GM18870 (cell line): ENCODE data around the gene PMAIP1.

ENCODE experiments used
- ATAC-seq: cut with Tn5 transposase; IDR thresholded peaks from one replicate; pipeline ENCODE4 v1.9.1; 2021; ENCODE audit warnings: moderate library complexity; ENCODE audit not compliant: unreplicated experiment

PMAIP1 gene

DNA sequence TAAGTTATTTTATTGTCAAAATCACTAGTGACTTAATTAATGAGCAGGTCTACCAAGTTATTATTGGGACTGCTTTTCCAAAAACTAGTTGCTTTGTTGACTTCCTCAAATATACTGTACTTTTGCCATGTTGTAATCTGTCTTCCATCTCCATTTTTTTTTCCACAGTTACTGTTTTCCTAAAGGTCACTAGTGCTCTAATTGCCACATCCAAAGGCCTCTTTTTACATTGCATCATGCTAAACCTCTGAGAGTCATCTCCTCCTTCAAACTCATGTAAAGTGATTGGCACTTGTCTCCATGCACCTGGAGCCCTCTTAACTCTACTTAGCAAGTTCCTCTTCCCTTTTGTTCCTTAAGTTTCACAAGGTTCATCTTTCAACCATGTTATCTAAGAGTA lies 11.8 kb downstream of the PMAIP1 start:
- ATAC-seq = no peak

DNA sequence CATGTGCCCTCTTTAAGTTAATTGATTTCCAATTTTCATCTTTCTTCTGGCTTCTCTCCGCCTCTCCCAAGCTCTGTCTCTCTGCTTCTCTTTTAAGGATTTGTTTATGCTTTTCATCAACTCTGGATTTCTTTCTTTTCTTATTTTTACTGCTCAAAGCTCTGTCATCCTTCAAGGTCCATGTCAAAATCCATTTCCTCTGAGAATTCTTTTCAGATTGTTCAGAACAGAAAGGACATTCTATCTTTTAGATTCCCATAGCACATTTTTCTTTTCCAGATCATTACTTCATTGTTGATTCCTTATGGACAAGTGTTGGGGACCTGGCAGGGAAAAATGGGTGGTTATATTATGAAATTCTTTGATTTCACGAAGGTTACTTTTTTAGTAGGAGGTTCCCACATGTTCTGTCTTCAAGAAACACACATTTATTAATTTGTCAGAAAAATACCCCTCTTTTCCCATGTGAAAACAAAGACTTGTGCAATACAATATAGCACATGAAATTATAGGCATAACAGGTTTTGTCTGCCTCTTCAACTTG lies 12.3 kb downstream of the PMAIP1 start:
- ATAC-seq = no peak

DNA sequence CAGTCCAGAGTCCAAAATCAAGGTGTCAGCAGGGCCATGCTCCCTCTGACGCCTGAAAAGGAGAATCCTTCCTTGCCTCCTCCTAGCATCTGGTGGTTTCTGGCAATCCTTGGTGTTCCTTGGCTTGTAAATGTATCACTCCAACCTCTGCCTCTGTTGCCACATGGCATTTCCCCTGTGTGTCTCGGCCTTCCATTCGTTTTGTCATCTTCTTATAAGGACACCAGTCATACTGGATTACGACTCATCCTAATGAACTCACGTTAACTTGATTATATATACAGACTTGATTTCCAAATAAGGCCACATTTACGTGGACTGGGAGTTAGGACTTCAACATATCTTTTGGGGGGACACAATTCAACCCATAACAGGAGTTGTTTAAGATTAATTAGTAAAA lies 15.8 kb downstream of the PMAIP1 start:
- no peak for ATAC-seq

DNA sequence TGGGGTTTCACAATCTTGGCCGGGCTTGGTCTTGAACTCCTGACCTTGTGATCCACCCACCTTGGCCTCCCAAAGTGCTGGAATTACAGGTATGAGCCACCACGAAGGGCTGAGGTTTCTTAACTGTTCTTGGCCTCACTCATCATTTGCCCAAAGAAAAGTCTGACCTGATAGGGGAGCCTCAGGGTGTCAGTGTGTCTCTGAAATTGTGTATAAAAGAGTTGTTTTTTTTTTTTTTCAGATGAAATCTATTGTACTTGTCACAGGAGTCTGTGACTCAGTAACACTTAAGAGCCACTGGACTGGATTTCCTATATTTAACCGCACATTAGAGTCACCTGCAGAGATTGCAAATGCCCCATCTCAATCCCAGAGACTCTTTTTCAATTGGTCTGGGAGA lies 16.9 kb downstream of the PMAIP1 start:
- ATAC-seq = no peak

DNA sequence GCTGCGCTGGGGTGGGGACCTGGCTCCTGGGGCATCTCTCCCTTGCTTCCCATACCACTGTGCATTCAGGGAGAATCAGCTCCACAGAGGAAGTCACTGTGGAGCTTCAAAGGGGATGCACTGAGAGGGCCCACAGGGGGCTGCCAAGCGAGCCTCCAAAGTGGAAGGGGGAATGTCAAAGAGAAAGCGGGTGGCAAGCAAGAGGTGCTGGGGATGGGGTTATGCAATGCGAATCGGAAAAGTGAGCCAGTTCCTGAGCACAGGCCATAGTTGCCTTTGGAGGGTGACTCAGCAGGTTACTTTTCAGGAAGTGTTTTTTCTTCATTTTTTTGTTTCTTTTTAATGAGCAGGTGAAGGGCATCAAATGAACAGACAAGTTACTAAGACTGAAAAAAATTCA lies 17.6 kb downstream of the PMAIP1 start:
- ATAC-seq = no peak

DNA sequence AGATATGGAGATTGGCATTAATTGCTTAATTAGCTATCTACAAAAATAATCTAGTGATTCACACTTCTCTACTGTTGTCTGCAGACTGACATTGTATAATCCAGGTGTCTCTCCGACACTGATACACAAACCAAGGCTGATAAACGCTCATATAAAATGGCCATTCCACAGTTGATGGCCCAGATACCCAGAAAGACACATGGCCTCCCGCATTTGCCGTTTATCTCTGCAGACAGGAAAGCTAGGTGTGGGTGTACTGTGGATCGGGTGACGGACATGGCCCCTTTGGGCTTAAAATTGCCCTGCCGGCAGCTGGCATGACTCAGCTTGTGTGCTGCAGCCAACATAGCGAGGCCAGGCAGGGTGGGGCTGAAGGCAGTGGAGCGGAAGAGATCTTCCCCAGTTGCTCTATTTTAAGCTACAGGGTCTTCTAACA lies 18.5 kb downstream of the PMAIP1 start:
- ATAC-seq = peak; percentile 33

DNA sequence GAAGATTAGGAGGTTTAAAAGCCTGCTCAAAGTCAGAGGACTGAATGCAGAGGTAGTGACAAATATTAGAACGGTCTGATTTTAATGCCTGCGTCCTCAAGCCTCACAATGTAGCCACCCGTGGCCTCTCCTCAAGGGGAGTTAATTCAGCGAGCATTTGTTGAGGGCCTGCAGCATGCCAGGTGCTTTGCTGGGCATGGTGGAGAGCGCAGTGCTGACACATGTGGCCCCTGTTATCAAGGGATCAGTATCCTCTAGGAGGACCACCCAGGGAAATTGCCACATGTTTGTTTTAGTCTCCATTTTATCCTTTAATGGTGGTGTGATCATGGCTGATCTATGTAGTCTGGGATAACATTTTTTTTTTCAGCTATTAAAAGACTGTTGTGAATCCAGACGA lies 19.2 kb downstream of the PMAIP1 start:
- ATAC-seq = no peak

DNA sequence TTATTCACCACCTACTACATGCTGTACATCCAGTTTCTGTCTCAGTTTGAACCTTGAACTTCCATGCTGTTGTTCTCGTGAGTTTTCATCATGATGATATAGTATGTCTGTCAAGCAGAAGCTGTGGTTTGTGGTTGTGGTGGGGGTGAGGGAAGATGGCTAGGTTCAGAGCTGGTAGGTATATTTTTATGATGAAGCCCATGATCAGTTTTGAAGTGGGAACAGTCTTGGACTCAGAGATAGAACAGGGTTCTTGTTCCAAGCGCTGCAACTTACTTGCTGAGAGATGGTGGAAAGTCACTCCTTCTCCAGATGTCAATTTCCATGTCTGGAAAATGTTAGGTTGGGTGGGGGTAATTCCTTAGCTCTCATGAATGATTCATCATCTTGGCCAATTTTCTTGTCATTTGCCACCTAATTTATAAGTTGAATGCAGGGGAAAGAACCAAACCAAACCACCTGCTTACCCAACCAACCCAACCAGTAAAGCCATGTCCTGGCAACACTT lies 21.6 kb downstream of the PMAIP1 start:
- ATAC-seq = peak; percentile 51

DNA sequence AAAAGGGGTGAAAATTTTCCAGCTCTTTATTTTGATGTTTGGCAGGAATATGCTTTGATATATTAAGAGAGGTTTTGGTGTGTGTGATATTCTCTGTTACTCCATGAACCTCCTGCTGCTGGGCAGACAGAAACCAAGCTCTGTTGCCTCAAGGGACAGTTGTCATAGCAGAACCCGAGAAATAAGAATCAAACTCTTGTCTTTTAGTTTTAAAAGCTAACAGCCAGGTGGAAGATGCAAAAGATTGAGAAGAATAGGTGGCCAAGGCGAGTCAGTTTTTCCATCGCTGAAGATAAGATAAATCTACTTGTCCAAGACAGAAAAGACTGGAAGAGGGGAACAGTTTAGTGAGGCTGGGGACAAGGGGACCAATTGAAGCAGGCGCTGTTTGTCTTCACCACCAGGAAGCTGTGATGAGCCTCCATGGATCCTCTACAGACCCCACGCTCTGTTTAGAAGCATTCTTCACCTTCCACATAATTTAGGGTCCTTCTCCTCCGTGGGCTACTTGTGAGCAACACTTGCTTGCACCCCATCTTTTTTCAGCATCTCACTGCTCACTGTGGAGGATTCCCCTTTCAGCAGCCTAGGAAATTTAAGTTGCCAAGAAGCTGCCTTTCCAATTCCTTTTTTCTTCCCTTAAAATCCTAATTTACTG lies 23.9 kb downstream of the PMAIP1 start:
- peak; percentile 28 for ATAC-seq

DNA sequence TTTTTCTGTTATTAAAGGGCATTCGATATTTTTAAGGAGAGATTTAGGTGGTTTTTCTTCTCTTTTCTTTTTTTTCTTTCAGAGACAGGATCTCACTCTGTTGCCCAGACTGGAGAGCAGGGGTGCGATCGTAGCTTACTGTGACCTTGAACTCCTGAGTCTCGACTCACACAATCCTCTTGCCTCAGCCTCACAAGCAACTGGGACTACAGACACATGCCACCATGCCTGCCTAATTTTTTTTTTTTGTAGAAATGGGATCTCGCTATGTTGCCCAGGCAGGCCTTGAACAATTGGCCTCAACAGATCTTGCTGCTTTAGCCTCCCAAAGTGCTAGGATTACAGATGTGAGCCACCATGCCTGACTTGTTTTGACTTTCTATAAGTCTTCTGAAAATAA lies 26.3 kb downstream of the PMAIP1 start:
- ATAC-seq = no peak

DNA sequence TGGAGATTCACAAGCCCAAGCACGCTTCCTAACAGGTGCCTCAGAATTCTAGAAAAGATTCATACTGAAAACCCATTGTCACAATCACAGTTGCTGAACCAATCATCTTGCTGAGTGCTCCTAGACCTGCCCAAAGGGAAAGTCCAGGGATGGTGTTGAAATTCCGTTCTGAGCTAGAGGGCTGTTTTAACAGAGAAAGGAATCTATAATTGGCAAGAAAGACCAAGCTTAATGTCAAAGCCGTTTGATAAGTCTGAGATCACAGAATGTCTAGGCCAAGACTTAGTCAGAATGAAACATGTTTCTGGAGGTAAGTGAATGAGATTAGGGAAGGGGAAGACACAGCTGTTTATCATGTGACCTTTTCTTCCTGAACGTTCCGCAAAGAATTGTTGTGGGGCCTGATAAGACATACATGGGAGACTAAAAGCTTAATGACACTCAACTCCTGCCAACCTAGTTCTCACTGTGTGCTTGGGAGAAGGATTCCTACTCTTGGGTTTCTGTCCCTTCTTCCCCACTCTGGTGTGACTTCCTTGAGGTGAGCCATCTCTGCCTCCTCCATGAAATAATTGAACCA lies 27.5 kb downstream of the PMAIP1 start:
- peak; percentile 85 for ATAC-seq

DNA sequence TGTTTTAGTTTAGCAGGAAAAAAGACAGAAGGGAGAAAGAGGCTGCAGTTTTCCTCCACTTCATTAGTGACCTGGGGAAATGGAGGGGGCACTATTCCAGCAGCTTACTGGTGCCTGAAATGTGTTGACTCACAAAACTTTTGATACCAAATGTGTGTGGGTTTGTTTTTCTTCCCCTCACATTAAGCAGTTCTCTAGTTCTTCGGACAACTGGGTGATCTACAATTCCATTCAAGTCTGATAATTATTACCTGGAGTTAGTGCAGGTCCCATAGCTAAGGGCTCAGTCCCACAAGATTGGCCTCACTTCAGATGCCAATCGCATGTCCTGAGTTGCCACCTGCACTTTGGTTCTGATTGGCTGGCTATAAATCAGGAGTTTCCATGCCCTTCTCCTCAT lies 28.4 kb downstream of the PMAIP1 start:
- no peak for ATAC-seq

DNA sequence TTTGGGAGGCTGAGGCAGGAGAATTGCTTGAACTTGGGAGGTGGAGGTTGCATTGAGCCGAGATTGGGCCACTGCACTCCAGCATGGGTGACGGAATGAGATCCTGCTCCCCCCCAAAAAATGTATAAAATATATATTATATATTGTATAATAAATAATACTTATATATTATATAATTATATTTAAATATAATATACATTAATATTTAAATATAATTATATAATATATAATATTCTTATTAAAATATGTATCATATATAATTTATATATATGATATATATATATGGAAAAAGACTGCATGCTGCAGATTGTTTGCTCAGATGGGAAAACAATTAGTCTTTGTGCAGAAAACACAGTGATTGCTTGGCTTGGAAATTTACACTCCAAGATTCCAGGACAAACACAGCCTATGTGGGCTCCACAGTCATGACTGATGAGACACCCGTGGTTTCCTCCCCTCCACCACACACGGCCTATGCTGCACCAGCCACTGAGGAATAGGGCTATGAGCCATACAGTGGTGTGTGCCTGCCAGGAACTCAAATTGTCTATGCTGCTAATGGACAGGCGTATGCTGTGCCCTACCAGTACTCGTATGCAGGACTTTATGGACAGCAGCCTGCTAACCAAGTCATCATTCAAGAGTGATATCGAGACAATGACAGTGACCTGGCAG lies 30.0 kb downstream of the PMAIP1 start:
- no peak for ATAC-seq

DNA sequence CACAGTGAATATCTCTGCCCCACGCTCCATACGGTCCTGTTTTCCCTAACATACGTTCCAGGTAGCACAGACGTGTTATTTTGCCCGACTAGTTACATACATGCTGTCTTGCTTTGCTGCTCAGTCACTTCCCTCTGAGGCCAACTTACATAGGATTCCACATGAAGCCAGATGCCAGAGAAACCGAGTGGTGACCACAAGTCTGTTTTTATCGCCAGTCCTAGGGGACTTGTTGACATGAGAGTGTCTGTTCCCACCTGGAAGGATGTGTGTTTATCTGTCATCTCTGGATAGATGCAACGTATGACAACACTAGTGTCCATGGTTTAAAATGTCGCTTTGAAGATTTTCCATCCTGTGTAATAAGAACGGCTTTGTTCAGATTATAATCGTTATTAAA lies 32.6 kb downstream of the PMAIP1 start:
- ATAC-seq = no peak

DNA sequence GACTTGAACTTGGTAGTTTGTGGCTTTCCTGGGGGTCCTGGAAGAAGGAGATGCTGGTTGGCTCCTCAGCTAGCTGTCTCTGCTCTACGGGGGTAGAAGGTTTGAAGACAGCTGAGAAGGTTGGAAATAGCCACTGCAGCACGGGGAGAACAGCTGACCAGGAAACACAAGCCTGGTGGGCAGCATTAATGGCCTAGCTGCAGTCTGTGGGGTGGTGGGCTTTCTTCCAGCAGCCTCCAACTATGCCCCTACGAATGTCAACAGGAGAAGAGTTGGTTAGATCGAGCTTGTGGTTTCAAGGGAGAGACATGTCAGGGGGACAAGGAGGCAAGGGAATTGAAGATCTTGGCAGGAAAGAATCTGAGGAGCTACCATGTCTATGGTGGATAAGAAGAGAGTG lies 38.9 kb downstream of the PMAIP1 start:
- no peak for ATAC-seq

DNA sequence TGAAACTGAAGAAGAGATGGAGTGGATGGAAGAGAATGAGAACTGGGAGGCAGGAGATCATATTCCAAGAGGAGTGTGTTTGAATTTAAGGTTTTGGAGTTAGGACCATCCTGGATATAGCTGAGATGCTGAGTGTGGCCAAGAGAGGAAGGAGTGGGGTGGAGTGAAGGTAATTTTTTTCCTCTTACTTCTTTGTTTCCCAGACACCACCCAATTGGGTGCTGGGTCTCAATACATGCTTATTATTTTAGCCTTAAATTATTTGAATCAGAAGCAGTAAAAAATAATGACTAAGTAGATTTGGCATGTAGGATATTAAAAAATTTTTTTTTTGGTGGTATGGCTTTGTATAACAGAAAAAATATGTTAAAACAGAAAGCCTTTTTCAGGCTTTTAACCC lies 39.3 kb downstream of the PMAIP1 start:
- no peak for ATAC-seq

DNA sequence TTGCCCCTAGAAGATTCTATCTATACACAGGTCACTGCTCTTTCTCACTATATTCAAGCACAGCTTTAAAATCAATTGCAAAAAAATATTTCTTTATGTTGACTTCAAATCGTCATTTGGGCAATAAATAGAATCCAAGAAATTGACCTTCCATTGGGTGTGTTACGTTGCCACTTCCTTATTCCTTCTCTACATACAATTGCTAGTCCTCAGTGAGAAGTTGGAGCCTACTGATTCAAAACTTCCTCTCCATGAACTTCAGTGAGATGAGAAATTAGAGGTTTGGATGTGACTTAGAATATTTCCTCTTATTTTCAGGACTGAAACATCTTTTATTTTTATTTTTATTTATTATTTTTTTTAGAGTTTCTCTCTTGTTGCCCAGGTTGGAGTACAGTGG lies 40.3 kb downstream of the PMAIP1 start:
- ATAC-seq = no peak

DNA sequence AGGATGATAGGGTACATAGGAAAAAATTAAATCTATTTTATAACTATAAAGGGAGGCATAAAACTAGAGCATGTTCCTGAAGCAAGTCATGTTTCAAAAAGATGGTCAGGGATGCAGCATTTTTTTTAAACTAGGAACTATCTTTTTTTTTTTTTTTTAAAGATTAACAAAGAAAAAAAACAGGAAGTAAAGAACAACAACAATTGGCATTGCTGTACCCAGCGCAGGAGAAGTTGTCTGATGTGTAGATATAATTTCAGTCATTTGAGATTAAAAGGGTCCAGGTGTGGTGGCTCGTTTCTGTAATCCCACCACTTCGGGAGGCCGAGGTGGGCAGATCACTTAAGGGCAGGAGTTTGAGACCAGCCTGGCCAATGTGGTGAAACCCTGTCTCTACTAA lies 41.5 kb downstream of the PMAIP1 start:
- no peak for ATAC-seq

DNA sequence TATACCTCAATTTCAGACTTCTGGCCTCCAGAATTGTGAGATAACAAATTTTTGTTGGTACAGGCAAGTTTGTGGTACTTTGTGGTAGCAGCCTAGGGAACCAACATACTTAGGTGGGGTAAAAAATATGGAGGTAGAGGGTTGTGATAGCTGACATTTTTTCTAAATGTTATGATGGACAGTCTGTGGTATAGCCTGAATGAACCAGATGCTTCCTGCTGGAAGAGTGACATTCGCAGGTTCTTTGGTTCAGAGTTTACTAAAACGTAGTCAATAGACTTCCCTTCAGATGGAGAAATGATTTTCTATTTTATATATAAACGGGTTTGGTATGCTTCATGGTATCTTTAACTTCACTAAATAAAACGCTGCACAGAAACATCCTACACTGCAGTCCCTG lies 42.8 kb downstream of the PMAIP1 start:
- ATAC-seq = no peak

DNA sequence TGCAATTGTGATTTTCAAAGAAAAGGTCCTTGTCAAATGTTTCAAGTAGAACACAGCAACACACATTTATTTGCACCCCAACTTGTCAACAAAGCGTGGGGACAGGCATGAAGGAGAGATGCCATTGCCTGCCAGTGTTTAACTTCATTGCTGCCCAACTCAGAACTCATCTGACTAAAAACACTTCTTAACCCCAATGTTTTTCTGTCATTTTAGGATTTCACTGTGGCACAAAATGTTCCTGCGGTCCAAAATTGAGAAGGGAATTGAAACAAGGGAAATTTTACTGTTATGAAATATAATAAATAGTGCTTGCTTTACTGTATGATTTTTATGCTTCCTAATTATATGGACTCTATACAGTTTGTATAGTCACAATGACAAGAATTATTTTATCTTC lies 45.7 kb downstream of the PMAIP1 start:
- no peak for ATAC-seq

DNA sequence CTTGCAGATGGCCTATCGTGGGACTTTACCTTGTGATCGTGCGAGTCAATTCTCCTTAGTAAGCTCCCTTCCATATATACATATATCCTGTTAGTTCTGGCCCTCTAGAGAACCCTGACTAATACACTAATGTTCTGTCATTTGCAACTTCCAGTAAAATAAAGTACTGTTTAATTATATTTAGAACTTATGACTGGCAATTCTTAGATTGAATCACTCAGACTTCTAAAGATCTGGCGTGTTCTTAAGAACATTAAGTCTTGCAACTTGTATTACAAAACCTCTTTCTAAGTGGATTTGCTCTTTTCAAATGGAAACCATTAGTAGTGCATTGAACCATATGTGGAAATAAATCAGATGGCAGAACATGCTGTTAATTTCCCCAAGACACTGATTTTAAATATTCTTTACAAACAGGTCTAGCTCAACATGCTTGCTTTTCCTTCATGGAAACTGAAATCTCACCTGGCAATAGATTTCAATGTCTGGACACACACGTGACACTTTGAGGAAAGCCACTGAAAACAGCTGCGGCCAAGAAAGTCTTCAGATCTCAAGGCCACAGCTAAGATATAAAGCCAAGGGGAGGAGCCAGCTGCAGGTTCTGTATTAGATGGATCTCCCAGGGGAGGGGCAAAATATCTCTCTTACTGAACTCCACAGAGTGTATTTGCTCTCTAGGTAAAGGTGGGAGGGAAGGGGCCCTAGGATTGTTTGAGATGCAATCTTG lies 50.6 kb downstream of the PMAIP1 start:
- ATAC-seq = peak; percentile 36
